GM12872 (cell line): ENCODE results near the gene SLC29A2.
A peak's percentile ranks its signal among the peaks of the same experiment; 100 is the strongest.

Source experiments
- CTCF ChIP-seq: IDR thresholded peaks from 3 replicates; pipeline ENCODE4 v1.5.1; 2011; ENCODE audit warnings: low read depth, mild to moderate bottlenecking, low read length, moderate library complexity; ENCODE audit not compliant: insufficient read depth

SLC29A2 gene

GRCh38 chr11:66368484-66368883 lies 3.1 kb downstream of the SLC29A2 start:
- TF ChIP-seq CTCF = no peak

- TF ChIP-seq CTCF = no peak
These were observed 3.8 kb downstream of the SLC29A2 start for GRCh38 chr11:66367561-66368312.

- TF ChIP-seq CTCF = no peak
These were observed 4.6 kb downstream of the SLC29A2 start for GRCh38 chr11:66366844-66367477.

- TF ChIP-seq CTCF = no peak
These were observed 5.6 kb downstream of the SLC29A2 start for GRCh38 chr11:66365711-66366619.

GRCh38 chr11:66365166-66365565 lies 6.4 kb downstream of the SLC29A2 start:
- no peak for TF ChIP-seq CTCF

- peak; percentile 93 for TF ChIP-seq CTCF
These were observed 7.6 kb downstream of the SLC29A2 start for GRCh38 chr11:66363805-66364535.
